ENCODE results near the gene GUCY2C.

- TF ChIP-seq CTCF (IDR thresholded peaks at IDR 0.05 in 2 of 3, conservative IDR thresholded peaks at IDR 0.05 in 1 of 3; ENCODE audit: control insufficient read depth in 2 of 3, extremely low read depth in 1 of 3, insufficient read depth in 1 of 3, low read depth in 3 of 3, low read length in 3 of 3) (no peak), BCLAF1 (IDR thresholded peaks at IDR 0.05) (no peak), CREM (IDR thresholded peaks at IDR 0.05; ENCODE audit: low read depth) (no peak), POLR2AphosphoS2 (IDR thresholded peaks at IDR 0.05; ENCODE audit: low read depth, low read length) (no peak), SMAD5 (IDR thresholded peaks at IDR 0.05; ENCODE audit: low read depth) (no peak), LARP7 (IDR thresholded peaks at IDR 0.05) (no peak), POLR2AphosphoS5 (IDR thresholded peaks at IDR 0.05; ENCODE audit: low read length) (no peak), ATF2 (IDR thresholded peaks at IDR 0.05; ENCODE audit: low read length) (no peak), YY1 (IDR thresholded peaks at IDR 0.05; ENCODE audit: low read depth, low read length) (no peak), SKIL (IDR thresholded peaks at IDR 0.05; ENCODE audit: low read depth, poor library complexity, severe bottlenecking) (no peak), RELA (IDR thresholded peaks at IDR 0.05; ENCODE audit: borderline replicate concordance, partially characterized antibody) (no peak), CHD4 (IDR thresholded peaks at IDR 0.05) (no peak), USF2 (IDR thresholded peaks at IDR 0.05; ENCODE audit: borderline replicate concordance, low read depth, low read length) (no peak)
Measured at GRCh38 chr12:14701809-14702568, 5.6 kb upstream of the GUCY2C start.

Data from GM12878 (cell line).